K562 (cell line): Measurements from ENCODE around the gene GAD1. TPM values are rescaled to one million over a fixed set of nuclear protein-coding genes. Genes with fewer than 3 reads are reported as not detected.
A peak's percentile ranks its signal among the peaks of the same experiment; 100 is the strongest.

ENCODE experiments used
- ATF2 ChIP-seq: sonication (generic); formaldehyde crosslinking; IDR thresholded peaks from 2 replicates; pipeline ENCODE4 v1.8.1; 2022; ENCODE audit warnings: missing genetic modification reagents
- CBX1 ChIP-seq: sonication (generic); IDR thresholded peaks from 2 replicates; pipeline ENCODE4 v1.6.1; 2016; ENCODE audit warnings: antibody characterized with exemption, low read depth, mild to moderate bottlenecking
- CSDE1 ChIP-seq, 2 experiments: fragments of 450-650 bp; IDR thresholded peaks; 2 replicates each; pipeline ENCODE4 v1.6.1; 2016; ENCODE audit warnings: mild to moderate bottlenecking in 1 of 2
- CXXC5 ChIP-seq: fragments of 250-450 bp; sonication (Bioruptor Pico); IDR thresholded peaks from 2 replicates; pipeline ENCODE4 v1.8.0; 2022; ENCODE audit warnings: inconsistent platforms, mild to moderate bottlenecking, moderate library complexity
- FOXM1 ChIP-seq, 2 experiments: fragments of 450-650 bp in 1 of 2; sonication (generic) in 1 of 2; formaldehyde crosslinking in 1 of 2; IDR thresholded peaks; 2 replicates each; pipeline versions ENCODE4 v1.6.1 to v1.9.0; 2017 to 2022; ENCODE audit warnings: low read depth in 2 of 2, mild to moderate bottlenecking in 2 of 2, missing genetic modification reagents in 1 of 2, moderate library complexity in 1 of 2
- GABPB2 ChIP-seq: fragments of 250-450 bp; sonication (Bioruptor Pico); conservative IDR thresholded peaks from 2 replicates; pipeline ENCODE4 v1.5.1; 2021; ENCODE audit warnings: mild to moderate bottlenecking
- PRMT5 ChIP-seq: sonication (generic); formaldehyde crosslinking; IDR thresholded peaks from 2 replicates; pipeline ENCODE4 v1.5.0; 2020; ENCODE audit warnings: missing genetic modification reagents
- RNF2 ChIP-seq: sonication (generic); IDR thresholded peaks from 2 replicates; pipeline ENCODE4 v1.6.1; 2016
- SMAD4 ChIP-seq: fragments of 250-450 bp; sonication (Bioruptor Pico); conservative IDR thresholded peaks from 2 replicates; pipeline ENCODE4 v1.8.0; 2021; ENCODE audit warnings: inconsistent platforms, mild to moderate bottlenecking, moderate library complexity
- TEAD2 ChIP-seq: fragments of 450-650 bp; IDR thresholded peaks from 2 replicates; pipeline ENCODE4 v1.6.1; 2016; ENCODE audit warnings: missing genetic modification characterization, control low read depth, missing compliant biosample characterization
- ZMIZ1 ChIP-seq, 2 experiments: fragments of 150-350 bp in 1 of 2; IDR thresholded peaks; 2 replicates each; pipeline ENCODE4 v1.6.1; 2012 to 2016; ENCODE audit warnings: low read depth in 2 of 2, low read length in 2 of 2, mild to moderate bottlenecking in 1 of 2, moderate library complexity in 1 of 2
- ZNF449 ChIP-seq: fragments of 250-450 bp; sonication (Bioruptor Pico); IDR thresholded peaks from 2 replicates; pipeline ENCODE4 v1.8.0; 2022; ENCODE audit warnings: moderate library complexity, mild to moderate bottlenecking, inconsistent platforms
- ZNF518B ChIP-seq: fragments of 250-450 bp; sonication (Bioruptor Pico); IDR thresholded peaks from 2 replicates; pipeline ENCODE4 v1.5.0; 2021; ENCODE audit warnings: mild to moderate bottlenecking, moderate library complexity
- polyA plus RNA-seq, 8 experiments: library from polyadenylated mRNA; depleted of rRNA in 4 of 8; stranded (reverse) in 5 of 8; unstranded in 3 of 8; fragments of >200 nt; fragmentation: Nextera tagmentation in 2 of 8; fragmentation: Illumina TruSeq in 1 of 8; extraction: Ambion mirVana in 2 of 8; extraction: Trizol in 1 of 8; gene quantifications; 2 replicates each; pipeline versions ENCODE4 v1.2.1 to v1.2.3, GENCODE V29; 2011 to 2014; ENCODE audit warnings: inconsistent platforms in 1 of 8, missing spikeins in 1 of 8
- total RNA-seq, 7 experiments: library from RNA; depleted of rRNA in 6 of 7; stranded (reverse); fragments of >200 nt in 6 of 7; fragmentation: Illumina TruSeq in 2 of 7; extraction: Trizol in 2 of 7; gene quantifications; 2 replicates each; pipeline versions ENCODE4 v1.2.1 to v1.2.3, GENCODE V29; 2011 to 2021; ENCODE audit warnings: low replicate concordance in 1 of 7

GAD1 gene
- total and polyA plus RNA-seq, 9 of the 15 experiments (the other 6 are each of a cell fraction or from before 2014, with no cell fraction given), result 2.7 to 29.1 (median 15.7) TPM

- peak in 1 of 2 experiments; percentile 55; a peak in 1 of 4 replicates for TF ChIP-seq ZMIZ1 (IDR thresholded peaks at IDR 0.05; ENCODE audit: low read depth in 2 of 2, low read length in 2 of 2)
- no peak for TF ChIP-seq ZNF449 (CRISPR knock-in tag)
- TF ChIP-seq SMAD4 (CRISPR knock-in tag), result peak; percentile 80
- no peak for TF ChIP-seq PRMT5
- no peak for TF ChIP-seq FOXM1 (IDR thresholded peaks at IDR 0.05; ENCODE audit: low read depth)
- TF ChIP-seq FOXM1 (CRISPR knock-in tag; IDR thresholded peaks at IDR 0.05; ENCODE audit: low read depth), result 0 out of 2 replicates have a peak, but pooled peaks have one; percentile 45
- no peak for TF ChIP-seq RNF2
- TF ChIP-seq GABPB2 (CRISPR knock-in tag), result no peak
- TF ChIP-seq CSDE1 (IDR thresholded peaks at IDR 0.05), result no peak
- no peak for TF ChIP-seq TEAD2
- no peak for TF ChIP-seq CBX1
- no peak for TF ChIP-seq ATF2 (CRISPR knock-in tag)
- peak; percentile 85; the same call in 1 of the 2 replicates for TF ChIP-seq CXXC5
- no peak for TF ChIP-seq ZNF518B (CRISPR knock-in tag)
Measured at GRCh38 chr2:170770606-170771420, 45.9 kb upstream of the GAD1 start (continued).
